ENCODE data around the gene MUC15. TPM values are rescaled to one million over a fixed set of nuclear protein-coding genes. Genes with fewer than 3 reads are reported as not detected.

The MUC15 gene
- total and polyA plus RNA-seq, 12 donors = 0.01 TPM; not detected in 11

DNA sequence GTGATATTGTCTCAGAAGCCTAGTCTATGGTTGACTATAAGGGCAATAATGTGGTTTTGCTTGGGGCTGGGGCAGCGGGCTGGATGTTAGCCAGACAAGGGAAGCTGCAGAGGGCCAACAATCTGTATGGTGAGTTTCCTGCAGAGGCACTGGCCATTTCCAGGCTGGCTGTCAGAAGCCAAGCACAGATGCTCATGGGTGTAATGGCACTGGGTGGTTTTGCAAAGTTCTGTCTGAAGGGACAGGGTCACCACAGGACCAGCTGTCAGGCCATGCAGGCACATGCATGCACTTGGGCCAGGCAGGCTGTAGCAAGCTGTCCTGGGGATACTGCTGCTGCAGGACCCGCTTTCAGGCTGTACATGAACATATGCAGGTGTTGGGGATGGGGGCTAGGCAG lies 41.7 kb upstream of the MUC15 start:
- peaks cover 0 to 38% (median 11%) of the 10 kb centered on the region in 11 donors for H3K9me3 ChIP-seq
- WGBS, 2 donors = 86 to 87% methylated on average over 2 of the region's 2 CpGs
- no peak for ATAC-seq

DNA sequence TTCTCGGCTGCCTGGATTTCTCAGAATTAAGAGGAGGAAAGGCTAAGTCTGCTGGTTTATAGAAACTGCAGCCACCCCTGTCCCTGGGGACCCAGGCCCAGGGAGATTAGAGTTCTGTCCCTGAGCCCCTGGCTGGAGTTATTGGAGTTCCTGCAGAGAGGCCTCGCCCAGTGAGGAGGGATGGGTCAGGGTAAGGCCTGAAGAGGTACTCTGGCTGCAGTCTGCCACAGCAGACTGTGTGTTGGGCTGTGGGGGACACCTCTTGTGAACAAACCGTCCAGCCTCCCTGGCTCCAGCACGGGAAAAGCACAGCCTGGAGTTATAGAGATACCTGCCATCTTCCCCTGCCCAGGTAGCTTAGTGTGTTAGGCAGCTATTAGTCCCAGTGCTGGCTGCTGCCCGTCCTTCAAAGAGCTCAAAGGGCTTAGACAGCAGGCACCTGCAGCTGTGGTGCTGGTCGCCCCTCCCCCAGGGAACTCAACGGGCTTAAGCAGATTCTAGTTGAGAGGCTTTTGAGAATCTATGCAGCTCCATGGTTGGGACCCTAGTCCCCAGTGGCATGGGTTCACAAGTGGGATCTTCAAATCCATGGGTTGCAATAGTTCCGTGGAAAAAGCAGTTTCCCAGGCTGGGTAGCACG lies 36.6 kb upstream of the MUC15 start:
- TF ChIP-seq CTCF (IDR thresholded peaks at IDR 0.05) = no peak
- H3K4me3 ChIP-seq = no peak overlapping the region
- intact Hi-C loops (cut with DNase I) = no loop called here
- DNase-seq = no peak
- no peaks in the 10 kb centered on the region for H3K36me3 ChIP-seq
- ATAC-seq = no peak
- H3K9me3 ChIP-seq = peaks cover 0 to 64% (median 9%) of the 10 kb centered on the region in 11 donors
- no peaks in the 10 kb centered on the region for H3K27me3 ChIP-seq
- H3K27ac ChIP-seq = no peak overlapping the region
- 79 to 82% methylated on average over 9 of the region's 9 CpGs for WGBS, 2 donors
- no peaks in the 10 kb centered on the region for H3K4me1 ChIP-seq

More for the DNA sequence above, 41.7 kb upstream of the MUC15 start:
- Histone ChIP-seq H3K36me3 (no peaks in the 10 kb centered on the region), H3K4me3 (no peak overlapping the region), H3K27ac (no peak overlapping the region), H3K4me1 (no peaks in the 10 kb centered on the region), H3K27me3 (no peaks in the 10 kb centered on the region)
- TF ChIP-seq CTCF (IDR thresholded peaks at IDR 0.05) = no peak
- no peak for DNase-seq
- intact Hi-C loops (cut with DNase I) = no loop called here

- 72 to 83% methylated on average over 7 of the region's 7 CpGs for WGBS, 2 donors
- intact Hi-C loops (cut with DNase I) = no loop called here
- Histone ChIP-seq H3K9me3 (peaks cover 0 to 57% (median 8%) of the 10 kb centered on the region in 11 donors), H3K4me1 (no peaks in the 10 kb centered on the region), H3K36me3 (no peaks in the 10 kb centered on the region), H3K4me3 (no peak overlapping the region), H3K27me3 (no peaks in the 10 kb centered on the region), H3K27ac (no peak overlapping the region)
- ATAC-seq (no peak), DNase-seq (no peak)
- TF ChIP-seq CTCF (IDR thresholded peaks at IDR 0.05) = no peak
These were observed 35.9 kb upstream of the MUC15 start for GRCh38 chr11:26607725-26608506.

GRCh38 chr11:26599876-26600434 lies 27.9 kb upstream of the MUC15 start:
- Histone ChIP-seq H3K9me3 (peaks cover 0 to 19% (median 0%) of the 10 kb centered on the region in 11 donors), H3K36me3 (no peaks in the 10 kb centered on the region), H3K27ac (no peak overlapping the region), H3K4me1 (no peaks in the 10 kb centered on the region), H3K27me3 (no peaks in the 10 kb centered on the region), H3K4me3 (no peak overlapping the region)
- WGBS, 2 donors = 60 to 70% methylated on average over 3 of the region's 4 CpGs
- no peak for ATAC-seq
- no peak for DNase-seq
- TF ChIP-seq CTCF (IDR thresholded peaks at IDR 0.05) = no peak
- intact Hi-C loops (cut with DNase I) = no loop called here

All from heart right ventricle (tissue), 16 donors.